ENCODE measurements around the gene ZBTB11. TPM values are rescaled to one million over a fixed set of nuclear protein-coding genes. Genes with fewer than 3 reads are reported as not detected.

ZBTB11 gene
- total RNA-seq, 1 donor from 2014 or later, result 22.8 TPM

DNA sequence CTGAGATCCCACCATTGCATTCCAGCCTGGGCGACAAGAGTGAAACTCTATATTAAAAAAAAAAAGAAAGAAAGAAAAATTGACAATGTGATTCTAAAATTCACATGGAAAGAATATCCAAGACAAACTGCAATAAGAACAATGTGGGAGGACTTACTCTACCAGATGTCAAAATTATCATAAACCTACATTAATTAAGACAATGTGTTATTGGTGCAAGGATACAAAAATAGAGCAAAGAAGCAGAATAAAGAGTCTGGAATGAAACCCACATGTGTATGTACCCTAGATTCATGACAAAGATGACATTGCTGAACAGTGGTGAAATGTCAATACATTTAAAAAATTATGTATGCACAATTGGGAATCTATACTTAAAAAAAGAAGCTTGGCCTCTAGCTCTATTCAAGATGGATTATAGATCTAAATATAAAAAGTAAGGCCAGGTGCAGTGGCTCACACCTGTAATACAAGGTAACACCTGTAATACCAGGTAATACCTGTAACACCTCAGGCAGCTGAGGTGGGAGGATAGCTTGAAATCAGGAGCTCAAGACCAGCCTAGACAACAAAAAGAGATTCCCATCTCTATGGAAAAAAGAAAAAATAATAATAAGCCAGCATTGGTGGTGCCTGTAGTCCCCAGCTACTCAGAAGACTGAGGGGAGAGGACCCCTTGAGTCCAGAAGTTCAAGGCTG, 45.7 kb downstream of the ZBTB11 start:
- intact Hi-C loops (cut with DNase I), result no loop called here
- Histone ChIP-seq H3K36me3 (no peaks in the 10 kb centered on the region), H3K27ac (no peak overlapping the region), H3K27me3 (no peaks in the 10 kb centered on the region), H3K4me1 (peaks cover 4% of the 10 kb centered on the region), H3K9me3 (no peaks in the 10 kb centered on the region), H3K4me3 (no peak overlapping the region)
- DNase-seq (no peak), ATAC-seq (no peak)
- TF ChIP-seq, protein P1, sequence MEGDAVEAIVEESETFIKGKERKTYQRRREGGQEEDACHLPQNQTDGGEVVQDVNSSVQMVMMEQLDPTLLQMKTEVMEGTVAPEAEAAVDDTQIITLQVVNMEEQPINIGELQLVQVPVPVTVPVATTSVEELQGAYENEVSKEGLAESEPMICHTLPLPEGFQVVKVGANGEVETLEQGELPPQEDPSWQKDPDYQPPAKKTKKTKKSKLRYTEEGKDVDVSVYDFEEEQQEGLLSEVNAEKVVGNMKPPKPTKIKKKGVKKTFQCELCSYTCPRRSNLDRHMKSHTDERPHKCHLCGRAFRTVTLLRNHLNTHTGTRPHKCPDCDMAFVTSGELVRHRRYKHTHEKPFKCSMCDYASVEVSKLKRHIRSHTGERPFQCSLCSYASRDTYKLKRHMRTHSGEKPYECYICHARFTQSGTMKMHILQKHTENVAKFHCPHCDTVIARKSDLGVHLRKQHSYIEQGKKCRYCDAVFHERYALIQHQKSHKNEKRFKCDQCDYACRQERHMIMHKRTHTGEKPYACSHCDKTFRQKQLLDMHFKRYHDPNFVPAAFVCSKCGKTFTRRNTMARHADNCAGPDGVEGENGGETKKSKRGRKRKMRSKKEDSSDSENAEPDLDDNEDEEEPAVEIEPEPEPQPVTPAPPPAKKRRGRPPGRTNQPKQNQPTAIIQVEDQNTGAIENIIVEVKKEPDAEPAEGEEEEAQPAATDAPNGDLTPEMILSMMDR (IDR thresholded peaks at IDR 0.05), result no peak

DNA sequence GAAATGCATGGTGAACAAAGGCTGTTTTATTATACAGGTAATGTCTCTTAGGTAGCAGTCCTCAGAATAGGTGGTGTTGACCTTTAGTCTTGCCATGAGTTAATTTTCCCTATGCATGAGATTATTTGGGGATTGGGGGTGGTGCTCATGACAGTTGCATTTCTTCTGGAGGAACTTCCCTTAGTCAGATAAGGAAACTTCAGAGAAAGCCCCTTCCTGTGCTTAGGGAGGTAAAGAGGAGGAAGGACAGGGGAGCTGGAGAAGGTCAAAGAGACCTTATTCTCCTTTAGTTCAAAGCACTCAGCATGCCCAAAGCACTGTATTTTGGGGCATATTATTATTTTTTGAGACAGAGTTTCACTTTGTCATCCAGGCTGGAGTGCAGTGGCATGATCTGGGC, 47.7 kb downstream of the ZBTB11 start:
- no peaks in the 10 kb centered on the region for H3K36me3 ChIP-seq
- DNase-seq, result no peak
- no peaks in the 10 kb centered on the region for H3K4me1 ChIP-seq
- H3K4me3 ChIP-seq, result no peak overlapping the region
- H3K27ac ChIP-seq, result no peak overlapping the region
- ATAC-seq, result no peak
- TF ChIP-seq, protein P1 (IDR thresholded peaks at IDR 0.05), result no peak
- H3K27me3 ChIP-seq, result no peaks in the 10 kb centered on the region
- intact Hi-C loops (cut with DNase I), result no loop called here
- H3K9me3 ChIP-seq, result no peaks in the 10 kb centered on the region

DNA sequence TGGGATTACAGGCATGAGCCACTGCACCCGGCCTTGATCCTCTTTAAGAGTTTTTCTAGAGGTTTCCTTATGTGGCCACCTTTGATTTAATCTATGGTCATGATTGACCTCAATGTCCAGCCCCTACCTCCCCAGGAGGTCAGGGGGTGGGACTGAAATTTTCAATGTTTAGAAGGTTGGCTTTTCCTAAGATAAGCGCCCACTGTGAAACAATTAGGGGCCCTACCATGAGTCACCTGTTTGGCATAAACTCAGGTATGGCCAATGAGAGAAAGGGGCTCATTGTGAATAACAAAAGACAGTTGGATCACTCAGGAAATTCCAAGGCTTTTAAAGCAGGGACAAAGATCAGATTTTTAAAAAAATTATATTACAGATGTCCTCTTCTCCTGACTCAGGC, 51.1 kb downstream of the ZBTB11 start:
- Histone ChIP-seq H3K9me3 (no peaks in the 10 kb centered on the region), H3K4me3 (no peak overlapping the region), H3K4me1 (no peaks in the 10 kb centered on the region), H3K27ac (no peak overlapping the region), H3K27me3 (no peaks in the 10 kb centered on the region), H3K36me3 (no peaks in the 10 kb centered on the region)
- TF ChIP-seq, protein P1 (IDR thresholded peaks at IDR 0.05), result no peak
- DNase-seq, result no peak
- no peak for ATAC-seq
- intact Hi-C loops (cut with DNase I), result no loop called here

DNA sequence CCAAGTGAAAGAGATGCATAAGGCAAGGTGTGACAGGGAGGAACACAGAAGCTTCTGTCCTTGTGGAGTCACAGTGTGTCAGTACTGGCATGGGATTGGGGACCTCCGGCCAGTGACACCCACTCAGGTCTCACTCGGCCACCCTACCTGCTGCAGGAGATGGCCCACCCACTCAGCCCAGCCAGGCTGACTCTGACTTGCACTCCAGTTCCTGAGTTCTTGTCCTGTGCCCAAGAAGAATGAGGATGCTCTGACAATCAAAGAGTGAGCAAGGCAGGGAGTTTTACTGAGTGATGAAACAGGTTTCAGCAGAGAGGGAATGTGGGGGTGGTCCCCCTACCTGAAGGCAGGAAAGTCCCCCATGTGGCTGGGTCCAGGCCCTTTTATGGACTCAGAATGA, 52.1 kb downstream of the ZBTB11 start:
- no peaks in the 10 kb centered on the region for H3K9me3 ChIP-seq
- no peak for ATAC-seq

DNA sequence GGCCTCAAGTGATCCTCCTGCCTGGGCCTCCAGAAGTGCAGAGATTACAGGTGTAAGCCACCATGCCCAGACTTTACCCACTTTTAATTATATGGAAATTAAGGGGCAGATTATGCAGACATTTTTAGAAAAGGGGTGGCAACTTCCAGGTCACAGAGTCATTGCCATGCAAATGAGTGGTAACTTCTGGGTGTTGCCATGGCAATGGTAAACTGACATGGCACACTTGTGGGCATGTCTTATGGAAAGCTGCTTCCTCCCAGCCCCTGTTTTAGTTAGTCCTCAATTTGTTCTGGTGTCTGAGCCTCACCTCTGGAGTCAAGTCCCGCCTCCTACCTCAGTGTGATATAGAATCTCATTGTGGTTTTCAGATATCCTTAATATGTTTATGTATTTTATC, 53.3 kb downstream of the ZBTB11 start:
- H3K27me3 ChIP-seq, result no peaks in the 10 kb centered on the region
- ATAC-seq (no peak), DNase-seq (no peak)
- H3K9me3 ChIP-seq, result no peaks in the 10 kb centered on the region
- H3K4me3 ChIP-seq, result no peak overlapping the region
- intact Hi-C loops (cut with DNase I), result no loop called here
- H3K27ac ChIP-seq, result no peak overlapping the region
- H3K36me3 ChIP-seq, result no peaks in the 10 kb centered on the region
- TF ChIP-seq, protein P1 (IDR thresholded peaks at IDR 0.05), result no peak
- H3K4me1 ChIP-seq, result no peaks in the 10 kb centered on the region

More for the DNA sequence above, 52.1 kb downstream of the ZBTB11 start:
- intact Hi-C loops (cut with DNase I), result no loop called here
- DNase-seq, result no peak
- TF ChIP-seq, protein P1 (IDR thresholded peaks at IDR 0.05), result no peak
- H3K4me1 ChIP-seq, result no peaks in the 10 kb centered on the region
- H3K36me3 ChIP-seq, result no peaks in the 10 kb centered on the region
- no peak overlapping the region for H3K4me3 ChIP-seq
- H3K27me3 ChIP-seq, result no peaks in the 10 kb centered on the region
- no peak overlapping the region for H3K27ac ChIP-seq

DNA sequence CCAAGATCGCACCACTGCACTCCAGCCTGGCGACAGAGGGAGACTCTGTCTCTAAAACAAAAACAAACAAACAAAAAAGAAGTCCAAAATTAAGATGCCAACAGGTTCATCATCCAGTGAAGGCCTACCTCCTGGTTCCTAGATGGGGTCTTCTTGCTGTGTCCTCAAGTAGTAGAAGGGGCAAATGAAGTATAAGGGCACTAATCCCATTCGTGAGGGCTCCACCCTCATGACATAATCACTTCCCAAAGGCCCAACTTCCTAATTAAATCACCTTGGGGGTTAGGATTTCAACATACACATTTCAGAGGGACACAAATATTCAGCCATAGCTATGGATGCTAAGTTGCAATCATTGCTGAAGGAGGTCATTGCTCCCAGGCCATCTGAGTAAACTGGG, 57.2 kb downstream of the ZBTB11 start:
- no peak overlapping the region for H3K4me3 ChIP-seq
- no peak for DNase-seq
- no peak for ATAC-seq
- no peaks in the 10 kb centered on the region for H3K27me3 ChIP-seq
- no peaks in the 10 kb centered on the region for H3K9me3 ChIP-seq
- intact Hi-C loops (cut with DNase I), result no loop called here
- H3K4me1 ChIP-seq, result no peaks in the 10 kb centered on the region
- TF ChIP-seq, protein P1 (IDR thresholded peaks at IDR 0.05), result no peak
- no peak overlapping the region for H3K27ac ChIP-seq
- no peaks in the 10 kb centered on the region for H3K36me3 ChIP-seq

Measured in upper lobe of right lung (tissue), 1 donor.